ENCODE measurements around the gene BCL3.

The BCL3 gene

DNA sequence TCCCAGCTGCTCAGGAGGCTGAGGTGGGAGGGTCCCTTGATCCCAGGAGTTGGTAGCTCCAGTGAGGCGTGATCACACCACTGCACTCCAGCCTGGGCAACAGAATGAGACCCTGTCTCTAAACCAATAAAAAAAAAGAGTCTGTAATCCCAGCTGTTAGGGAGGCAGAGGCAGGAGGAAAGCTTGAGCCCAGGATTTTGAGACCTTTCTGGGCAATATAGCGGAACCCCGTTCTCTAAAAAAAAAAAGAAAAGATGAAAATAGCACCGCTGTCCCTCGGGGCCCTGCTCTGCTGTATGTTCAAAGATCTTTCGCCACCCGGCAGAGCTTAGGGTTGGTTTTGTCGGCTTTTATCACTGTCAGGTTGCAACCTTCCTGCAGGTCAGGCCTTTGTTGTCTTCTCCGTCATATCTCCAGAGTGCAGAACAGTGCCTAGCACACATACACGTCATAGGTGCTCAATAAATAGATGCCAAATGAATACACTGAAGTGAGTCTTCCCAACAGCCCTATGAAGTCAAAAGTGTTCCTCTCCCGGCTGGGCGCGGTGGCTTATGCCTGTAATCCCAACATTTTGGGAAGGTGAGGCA is 47.0 kb downstream of the BCL3 start:
- DNase-seq = no peak

DNA sequence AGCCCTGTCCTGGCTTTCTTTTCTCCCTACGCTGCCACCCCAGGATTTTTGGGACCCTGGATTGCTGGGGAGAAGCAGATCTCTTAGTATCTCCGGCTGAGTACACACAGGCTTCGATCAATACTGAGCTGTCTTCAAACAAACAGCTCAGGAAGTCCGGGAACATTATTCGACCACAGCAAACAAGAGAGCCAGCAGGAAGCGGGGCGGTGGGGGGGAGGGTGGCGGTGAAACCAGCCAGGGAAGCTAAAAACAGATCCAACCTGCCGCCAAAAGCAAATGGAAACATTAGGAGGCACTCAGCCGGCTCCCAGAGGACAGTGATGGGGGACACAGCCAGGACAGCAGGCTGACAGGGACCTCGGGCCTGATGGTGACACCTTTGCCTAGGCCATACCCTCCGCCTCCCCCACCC is 48.2 kb downstream of the BCL3 start:
- DNase-seq = no peak

DNA sequence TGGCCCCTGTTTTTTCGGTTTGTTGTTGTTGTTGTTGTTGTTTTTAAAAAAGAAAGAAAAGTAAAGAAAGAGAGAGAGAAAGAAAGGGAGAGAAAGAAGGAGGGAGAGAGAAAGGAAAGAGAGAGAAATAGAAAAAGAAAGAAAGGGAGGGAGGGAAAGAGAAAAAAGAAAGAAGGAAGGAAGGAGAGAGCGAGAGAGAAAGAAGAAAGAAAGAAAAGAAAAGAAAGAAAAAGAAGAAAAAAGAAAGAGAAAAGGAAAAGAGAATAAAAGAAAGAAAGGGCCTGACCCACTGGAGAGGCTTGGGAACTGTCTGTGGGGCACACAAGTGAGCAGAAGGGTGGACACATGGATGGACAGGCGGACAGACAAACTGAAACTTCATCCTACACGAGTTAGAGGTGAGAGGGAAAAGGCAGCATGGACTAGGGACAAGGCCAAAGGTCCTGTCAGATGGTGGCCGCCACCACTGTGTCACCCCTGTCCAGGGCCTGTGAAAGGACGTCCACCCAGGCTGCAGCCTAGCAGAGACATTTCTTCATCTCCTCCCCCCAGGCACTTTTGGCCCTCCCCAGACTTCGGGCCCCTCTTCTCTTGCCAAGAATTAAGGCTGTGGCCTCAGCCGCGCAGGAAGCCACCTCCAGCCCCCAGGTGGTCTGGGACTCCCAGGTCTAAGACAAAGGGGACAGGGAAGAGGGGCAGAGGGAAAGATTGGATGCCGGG is 51.3 kb downstream of the BCL3 start:
- DNase-seq = no peak

DNA sequence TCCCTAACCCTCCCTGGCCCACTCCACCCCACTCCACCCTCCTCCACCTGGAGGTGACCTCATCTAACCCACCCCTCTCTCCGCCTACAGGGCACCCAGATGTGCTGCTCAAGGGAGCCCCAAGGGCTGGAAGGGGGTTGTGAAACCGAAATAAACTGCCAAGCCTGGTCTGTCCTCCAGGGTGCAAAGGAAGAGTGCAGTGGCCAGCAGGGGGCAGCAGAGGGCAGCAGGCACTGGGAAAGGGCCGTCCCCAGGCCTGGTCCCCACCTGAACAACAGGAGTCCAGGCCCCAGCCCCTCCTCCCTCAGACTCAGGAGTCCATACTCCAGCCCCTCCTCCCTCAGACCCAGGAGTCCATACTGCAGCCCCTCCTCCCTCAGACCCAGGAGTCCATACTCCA is 52.0 kb downstream of the BCL3 start:
- DNase-seq = peak; percentile 57

DNA sequence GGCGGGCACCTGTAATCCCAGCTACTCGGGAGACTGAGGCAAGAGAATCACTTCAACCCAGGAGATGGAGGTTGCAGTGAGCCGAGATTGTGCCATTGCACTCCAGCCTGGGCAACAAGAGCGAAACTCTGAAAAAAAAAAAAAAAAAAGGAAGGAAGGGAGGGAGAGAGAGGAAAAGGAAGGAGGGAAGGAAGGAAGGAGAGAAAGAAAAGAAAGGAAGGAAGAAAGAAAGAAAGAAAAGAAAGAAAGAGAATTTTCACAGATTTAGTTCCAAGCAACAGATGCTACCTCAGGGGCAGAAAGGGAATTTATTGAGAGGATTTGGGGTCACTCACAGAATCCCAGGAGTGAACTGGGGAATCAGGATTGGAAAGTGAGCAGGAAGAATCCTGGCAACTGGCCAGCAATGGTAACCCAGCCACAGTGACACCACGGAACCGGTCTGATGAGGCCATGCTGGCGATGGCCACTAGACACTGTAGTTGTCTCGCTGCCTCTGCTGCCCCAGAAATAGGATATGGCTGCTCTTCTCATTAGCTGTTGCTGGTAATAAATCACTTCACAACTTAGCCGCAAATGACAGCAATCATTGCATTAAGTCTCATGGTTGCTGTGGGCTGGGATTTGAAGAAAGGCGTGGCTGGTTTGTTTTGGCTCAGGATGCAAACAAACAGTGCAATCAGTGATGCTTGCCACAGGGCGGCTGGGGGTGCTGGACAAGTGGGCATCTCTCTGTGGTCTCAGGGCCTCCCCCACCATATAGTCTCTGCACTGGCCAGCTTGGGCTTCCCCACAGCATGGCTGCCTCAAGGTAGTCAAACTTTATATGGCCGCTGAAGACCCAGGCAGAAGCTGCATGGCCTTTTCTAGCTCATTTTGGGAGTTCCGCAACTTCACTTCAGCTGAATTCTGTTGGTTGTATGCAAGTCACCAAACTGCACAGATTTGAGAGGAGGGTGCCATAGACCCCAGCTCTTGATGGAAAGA is 55.2 kb downstream of the BCL3 start:
- no peak for DNase-seq

DNA sequence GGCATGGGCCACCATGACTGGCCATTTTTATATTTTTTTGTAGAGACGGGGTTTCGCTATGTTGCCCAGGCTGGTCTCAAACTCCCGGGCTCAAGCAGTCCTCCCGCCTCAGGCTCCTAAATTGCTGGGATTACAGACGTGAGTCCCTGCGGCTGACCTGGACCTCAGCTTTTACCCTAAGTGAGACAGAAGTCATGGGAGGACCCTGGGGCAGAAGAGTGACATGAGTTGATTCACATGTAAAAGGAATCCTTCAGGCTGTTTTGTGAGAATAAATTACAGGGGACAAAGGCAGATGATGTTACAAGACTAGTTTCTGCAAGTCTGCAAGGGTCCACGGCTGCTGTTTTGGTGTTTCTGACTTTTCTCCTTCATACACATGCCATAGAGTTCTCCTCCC is 57.8 kb downstream of the BCL3 start:
- DNase-seq = no peak

DNA sequence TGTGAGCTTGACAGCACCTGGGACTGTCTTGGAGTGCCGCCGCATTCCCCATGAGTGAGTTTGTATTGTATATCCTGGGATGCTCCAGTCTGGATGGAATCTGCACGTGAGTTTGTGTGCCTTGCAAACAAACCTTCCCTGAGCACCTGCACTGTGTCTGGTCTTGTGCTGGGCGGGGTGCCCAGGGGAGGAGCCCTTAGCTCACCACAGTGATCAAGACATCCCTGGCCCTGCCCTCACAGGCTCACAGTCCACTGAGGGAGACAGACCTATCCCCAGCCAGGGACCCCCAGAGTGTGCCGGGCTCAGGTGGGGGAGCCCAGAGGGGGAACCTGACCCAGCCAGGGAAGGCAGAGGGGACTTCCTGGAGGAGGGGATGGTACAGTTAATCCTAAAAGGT is 58.7 kb downstream of the BCL3 start:
- no peak for DNase-seq

DNA sequence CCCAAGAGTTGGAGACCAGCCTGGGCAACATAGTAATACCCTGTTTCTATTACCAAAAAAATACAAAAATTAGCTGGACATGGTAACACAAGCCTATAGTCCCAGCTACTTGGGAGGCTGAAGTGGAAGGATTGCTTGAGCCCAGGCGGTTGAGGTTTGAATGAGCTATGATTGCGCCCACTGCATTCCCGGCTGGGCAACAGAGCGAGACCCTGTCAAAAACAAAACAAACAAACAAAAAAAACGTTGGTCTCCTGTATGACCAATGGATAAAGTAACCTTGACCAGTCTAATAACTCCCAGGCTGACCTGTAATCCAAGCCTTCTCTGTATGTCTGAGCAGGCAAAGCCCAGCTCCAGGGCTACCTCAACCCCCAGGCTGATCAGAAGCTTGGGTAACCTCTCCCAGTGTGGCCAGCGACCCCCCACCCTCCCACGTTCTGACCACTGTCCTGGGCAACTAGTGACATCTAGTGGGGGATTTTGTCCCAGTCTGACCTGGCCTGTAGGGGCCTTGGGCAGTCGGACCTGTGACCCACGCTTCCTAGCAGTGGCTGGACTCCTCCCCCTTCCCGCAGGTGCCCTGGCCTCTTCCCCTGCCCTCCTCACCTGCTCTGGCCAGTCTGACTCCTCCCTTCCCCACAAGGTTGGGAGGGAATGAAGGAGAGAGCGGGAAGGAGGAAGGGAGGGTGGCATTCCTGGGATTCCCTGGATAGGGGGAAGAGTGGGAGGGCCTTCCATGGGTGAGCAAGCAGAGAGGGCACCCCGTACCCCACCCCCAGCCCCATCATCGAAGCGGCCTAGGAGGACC is 59.3 kb downstream of the BCL3 start:
- peak; percentile 20 for DNase-seq

DNA sequence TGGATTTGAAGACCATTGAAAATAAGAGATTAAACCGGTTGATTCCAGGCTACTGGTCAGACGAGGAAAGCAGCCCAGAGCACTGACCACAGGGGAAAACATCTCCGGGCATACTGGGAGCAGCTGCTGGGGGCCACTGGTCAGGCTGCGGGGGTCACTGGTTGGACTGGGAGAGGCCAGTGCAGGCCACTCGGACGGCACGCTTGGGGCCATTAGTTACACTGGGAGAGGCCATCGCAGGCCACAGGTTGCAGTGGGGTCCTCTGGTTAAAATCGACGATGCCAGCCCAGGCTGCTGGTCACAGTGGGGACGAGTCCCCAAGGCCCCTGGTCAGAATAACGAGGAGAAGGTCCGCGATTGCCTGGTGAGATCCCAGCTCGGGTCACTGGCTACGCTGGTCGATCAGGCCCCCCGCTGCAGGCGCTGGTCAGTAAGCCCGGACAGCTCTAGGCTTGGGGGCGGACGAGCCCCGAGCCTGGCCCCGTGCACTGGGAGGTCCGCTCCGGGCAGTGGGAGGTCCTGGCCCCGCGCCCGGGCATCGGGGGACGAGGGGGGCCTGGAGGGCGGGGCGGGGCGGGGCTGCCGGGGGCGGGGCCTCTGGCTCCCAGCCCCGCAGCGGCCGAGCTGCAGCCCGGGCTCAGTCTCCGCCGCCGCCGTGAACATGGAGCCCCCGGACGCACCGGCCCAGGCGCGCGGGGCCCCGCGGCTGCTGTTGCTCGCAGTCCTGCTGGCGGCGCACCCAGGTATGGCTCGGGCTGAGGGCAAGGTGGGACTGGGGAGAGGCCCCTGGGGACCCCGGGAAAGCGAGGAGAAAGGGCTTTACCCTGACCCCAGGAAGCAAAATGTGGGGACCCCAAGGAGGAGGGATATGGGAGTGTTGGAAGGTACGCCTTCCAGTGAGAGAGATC is 60.2 kb downstream of the BCL3 start, which contains the start of gene BCAM:
BCAM (plus strand) TSS at position 641 of the 909 bp plus-strand sequence; CDS start at position 663, 22 bp downstream.
- peak; percentile 24 for DNase-seq

All from T1000 (cell line).